ENCODE measurements around the gene MRPL30.

- TF ChIP-seq EZH2 (IDR thresholded peaks at IDR 0.05; ENCODE audit: insufficient read depth, poor library complexity, severe bottlenecking) (no peak), EZH2phosphoT487 (IDR thresholded peaks at IDR 0.05; ENCODE audit: insufficient read depth, low read depth) (no peak)
These were observed 42.0 kb upstream of the MRPL30 start for GRCh38 chr2:99139003-99139402.

All from GM23248 (cell line).